ELF-1 (cell line): ENCODE results near the gene DKK2.
"Not testable (repeated sequence)": the region's sequence is repeated elsewhere in the genome, so short reads cannot be mapped to it uniquely, and the experiment has no call there.

Experiments used
- DNase-seq: peaks from one replicate; pipeline ENCODE4 v3.0.0-alpha.2; 2016; ENCODE audit warnings: low read depth, low spot score

Gene DKK2

DNA sequence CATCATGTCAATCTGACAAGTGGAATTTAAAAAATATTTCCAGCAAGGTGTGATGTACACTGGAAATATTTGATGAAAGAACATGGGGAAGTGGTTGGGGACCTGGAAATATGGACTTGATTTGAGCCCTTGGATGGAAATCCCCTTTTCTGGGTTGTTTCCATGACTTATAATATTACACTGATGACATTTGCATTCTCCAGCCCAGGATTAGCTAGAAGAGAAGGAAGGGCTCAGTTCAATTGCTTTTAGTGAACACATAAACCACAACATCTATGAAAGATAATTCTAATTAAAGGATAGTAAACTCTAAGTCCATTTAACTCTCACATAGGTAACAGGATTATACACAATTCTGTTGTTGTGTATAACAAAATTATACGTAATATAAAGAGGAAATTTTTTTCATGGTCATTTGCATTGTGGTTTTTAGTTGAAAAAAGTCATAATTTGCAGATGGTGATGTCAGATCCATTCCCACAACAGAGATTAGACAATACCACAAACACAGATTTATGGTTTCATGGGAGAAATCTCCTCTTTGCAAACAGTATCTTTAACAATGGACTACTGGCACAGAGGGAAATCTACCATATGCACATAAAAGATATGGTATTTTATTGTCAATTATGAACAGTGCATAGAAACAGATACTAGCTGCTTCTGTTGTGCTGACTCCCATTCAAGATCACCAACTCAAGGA is 126.5 kb downstream of the DKK2 start:
- no peak for DNase-seq

DNA sequence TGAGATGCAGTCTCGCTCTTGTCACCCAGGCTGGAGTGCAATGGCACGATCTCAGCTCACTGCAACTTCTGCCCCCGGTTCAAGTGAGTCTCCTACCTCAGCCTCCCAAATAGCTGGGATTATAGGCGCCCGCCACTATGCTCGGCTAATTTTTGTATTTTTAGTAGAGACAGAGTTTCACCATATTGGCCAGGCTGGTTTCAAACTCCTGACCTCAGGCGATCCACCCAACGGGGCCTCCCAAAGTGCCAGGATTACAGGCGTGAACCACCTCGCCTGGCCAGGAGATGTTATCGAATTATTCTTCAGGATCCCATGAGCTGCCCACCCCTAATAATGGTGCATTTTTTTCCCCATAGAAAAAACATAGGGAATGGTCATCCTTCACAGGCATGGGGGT is 128.1 kb downstream of the DKK2 start:
- not testable (repeated sequence) for DNase-seq

- no peak for DNase-seq
These were observed 128.9 kb downstream of the DKK2 start for GRCh38 chr4:106907216-106907615.

DNA sequence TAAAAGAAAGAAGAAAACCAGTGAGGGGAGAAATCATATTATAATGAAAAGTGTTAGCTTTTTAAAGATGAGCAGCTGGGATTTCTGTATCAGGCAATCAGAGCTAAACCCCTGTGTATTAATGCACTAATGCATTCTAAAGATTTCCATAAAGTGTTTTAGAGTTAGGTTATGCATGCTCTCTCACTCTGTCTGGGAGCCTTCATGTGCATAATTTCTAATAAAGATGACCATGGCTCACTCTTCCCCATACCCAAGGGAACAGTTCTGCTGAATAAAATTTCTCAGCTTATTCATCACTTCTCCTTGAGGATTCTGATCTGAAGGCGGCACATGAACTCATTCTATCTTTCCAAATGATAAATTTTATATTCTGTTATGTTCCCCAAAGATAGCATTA is 129.4 kb downstream of the DKK2 start:
- DNase-seq = no peak

DNA sequence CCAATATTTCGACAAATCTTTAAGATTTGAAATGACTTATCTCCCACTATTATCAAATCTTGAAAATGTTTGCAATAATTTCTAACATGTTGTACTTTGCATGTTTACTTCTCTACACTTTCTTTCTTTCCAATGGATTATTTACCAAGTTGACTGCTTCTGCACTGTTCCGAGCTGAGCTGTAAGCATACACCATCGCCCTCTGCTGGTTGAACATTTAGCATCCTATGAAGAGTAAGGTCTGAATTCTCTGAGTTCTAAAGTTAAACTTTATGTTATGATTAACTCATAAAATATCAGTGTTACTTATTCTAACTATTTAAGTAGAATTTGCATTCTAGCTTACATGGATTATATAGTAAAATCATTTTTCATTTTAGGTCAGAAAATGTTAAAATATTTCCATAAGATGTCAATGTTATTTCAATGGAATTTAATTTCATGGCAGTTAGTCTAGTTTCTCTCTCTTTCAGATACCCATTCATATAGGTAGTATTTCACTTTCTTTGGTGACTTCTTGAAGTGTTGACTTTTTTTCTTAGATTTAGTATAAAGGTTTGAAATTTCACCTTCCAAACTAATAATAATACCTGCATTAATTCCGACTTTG is 137.4 kb downstream of the DKK2 start:
- DNase-seq = peak; percentile 1

- no peak for DNase-seq
These were observed 142.2 kb downstream of the DKK2 start for GRCh38 chr4:106893903-106894302.

- peak; percentile 1 for DNase-seq
These were observed 142.7 kb downstream of the DKK2 start for GRCh38 chr4:106893395-106893881.

DNA sequence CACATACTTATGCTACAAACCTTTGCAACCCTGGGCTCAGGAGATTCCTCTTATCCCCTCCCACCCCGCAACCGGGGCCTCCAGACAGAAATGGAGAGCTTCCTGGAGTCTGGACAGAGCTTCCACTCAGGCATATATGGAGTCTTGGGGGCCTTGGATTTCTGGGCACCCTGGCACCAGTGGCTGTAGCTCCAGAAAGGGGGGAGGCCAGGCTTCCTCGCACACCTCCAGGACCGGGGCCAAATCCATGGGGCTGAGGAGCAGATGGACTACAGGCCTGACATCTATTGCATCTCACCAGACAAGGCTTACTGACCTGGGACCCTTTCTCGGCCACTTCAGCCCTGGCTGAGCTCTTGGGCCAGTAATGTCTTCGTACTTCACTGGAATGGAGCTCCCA is 143.3 kb downstream of the DKK2 start:
- no peak for DNase-seq

GRCh38 chr4:106875340-106875739 is 160.8 kb downstream of the DKK2 start:
- DNase-seq = peak; percentile 36
